Ammon's horn (tissue), 1 donor: ENCODE results near the gene RAB17.

Source experiments
- DNase-seq: peaks from one replicate; pipeline ENCODE4 v3.0.0-alpha.2; 2016; ENCODE audit warnings: low spot score

Gene RAB17, protein sequence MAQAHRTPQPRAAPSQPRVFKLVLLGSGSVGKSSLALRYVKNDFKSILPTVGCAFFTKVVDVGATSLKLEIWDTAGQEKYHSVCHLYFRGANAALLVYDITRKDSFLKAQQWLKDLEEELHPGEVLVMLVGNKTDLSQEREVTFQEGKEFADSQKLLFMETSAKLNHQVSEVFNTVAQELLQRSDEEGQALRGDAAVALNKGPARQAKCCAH

DNA sequence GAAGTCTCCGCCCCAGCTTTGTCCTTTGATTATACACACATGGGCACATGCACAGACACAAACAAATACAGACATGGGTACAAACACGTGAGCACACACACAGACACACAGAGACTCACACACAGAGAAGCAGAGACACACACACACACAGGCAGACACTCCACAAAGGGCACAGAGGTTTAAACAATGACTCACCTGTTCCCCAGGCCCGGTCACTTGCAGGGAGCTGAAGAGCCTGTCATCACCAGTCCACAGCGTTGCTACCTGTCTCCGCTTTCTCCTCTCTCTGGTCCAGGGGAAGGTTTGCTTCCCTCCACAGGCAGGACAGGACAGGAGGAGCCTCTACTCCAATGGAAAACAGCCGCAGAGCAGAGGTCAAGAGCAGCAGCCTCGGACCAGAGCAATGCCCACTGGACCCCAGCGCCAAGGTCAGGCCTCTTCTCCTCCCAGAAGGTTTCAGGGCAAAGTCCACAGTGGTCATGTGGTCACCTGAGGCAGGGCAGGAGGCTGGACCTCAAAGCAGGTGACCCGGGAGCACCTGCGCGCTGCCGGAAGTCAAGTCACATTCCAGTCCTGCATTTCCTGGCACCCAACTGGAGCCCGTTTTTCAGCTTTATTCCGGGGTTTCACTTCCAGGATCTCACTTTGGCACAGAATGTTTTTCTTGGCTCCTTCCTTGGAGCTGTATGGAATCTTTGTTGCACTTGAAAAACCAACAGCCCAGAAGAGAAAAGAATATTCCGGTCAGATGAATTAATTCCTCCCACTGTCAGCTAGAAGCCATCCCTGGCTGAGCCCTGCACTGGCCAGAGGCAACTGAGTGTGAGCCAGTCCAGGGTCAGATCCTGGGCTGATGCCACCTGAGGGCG is at the start of gene RAB17:
TSS of gene RAB17 (minus strand) at position 463 of the 869 bp plus-strand sequence. CDS start 4,580 bp downstream, outside the sequence.
- no peak for DNase-seq

- DNase-seq, result no peak
Measured at GRCh38 chr2:237639836-237640220, 49.3 kb upstream of the RAB17 start.

DNA sequence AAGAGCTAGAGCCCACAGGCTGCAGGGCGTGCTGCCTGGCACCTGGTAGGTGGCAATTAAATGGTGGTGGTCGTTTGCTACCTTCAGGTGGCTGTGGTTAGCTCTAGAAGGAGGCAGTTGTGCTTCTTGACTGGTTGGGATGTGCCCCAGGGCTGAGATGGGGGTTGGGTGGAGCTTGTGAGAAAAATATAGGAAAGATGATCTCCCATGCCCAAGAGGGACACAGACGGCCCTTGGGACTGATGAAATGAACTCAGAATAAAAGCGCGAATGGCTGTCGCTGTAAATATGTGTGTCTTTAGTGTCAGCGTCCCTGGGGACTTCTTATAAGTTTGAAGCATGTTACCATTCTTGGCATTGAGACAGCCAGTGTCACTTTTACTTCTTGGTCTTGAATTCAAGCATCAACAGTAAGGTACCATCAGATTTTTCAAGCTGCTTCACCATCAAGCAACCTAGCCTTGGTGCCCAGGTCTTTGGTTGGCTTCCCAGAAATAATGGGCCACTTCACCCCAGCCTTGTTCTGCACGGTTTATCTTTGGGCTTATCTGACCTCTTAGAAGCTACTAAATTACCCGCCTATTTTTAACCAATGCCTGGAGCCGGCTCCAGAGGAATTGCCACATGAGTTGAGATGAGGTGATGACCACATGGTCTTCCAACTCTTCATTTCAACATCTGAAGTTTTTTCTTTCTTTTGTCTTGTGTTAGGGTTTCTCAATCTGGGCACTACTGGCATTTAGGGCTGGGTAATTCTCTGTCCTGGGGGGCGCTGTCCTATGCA is 48.7 kb upstream of the RAB17 start:
- DNase-seq, result no peak

DNA sequence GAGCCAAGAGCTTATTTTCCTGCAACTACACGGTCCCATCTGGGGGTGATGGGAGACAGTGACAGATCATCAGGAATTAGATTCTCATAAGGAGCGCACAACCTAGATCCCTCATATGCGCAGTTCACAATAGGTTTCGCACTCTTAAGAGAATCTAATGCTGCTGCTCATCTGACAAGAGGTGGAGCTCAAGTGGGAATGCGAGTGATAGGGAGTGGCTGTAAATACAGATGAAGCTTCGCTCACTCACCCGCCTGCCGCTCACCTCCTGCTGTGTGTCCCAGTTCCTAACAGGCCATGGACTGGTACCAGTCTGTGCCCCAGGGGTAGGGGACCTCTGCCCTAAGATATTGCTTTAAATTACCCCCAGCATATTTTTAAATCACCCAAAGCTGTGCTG is 47.6 kb upstream of the RAB17 start:
- DNase-seq, result no peak

DNA sequence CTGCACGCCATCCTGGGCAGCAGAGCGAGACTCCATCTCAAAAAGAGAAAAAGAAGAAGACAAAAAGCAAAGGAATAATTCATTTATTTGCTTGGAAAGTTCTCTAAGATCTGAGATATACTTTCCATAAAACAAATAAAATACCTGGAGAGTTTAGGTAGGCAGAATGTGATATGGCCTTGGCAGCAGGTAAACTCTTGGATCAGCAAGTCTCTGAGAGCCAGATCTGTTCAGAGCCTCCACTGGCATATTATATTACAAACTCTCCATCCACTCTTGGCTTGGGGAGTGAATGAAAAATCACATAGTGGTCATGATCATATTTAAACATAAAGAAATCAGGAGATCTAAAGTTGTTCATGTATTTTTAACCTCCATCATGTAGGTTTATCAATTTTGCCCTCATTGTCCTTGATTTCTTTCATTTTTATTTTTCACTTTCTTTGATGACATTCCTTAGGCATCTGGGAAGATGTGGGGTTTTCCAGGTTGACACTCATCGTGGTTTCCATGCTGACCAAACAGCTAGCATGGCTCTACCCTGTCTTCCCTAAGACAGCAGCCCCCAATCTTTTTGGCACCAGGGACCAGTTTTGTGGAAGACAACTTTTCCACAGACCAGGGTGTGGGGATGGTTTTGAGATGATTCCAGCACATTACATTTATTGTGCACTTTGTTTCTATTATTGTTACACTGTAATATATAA is 47.0 kb upstream of the RAB17 start:
- DNase-seq, result no peak

DNA sequence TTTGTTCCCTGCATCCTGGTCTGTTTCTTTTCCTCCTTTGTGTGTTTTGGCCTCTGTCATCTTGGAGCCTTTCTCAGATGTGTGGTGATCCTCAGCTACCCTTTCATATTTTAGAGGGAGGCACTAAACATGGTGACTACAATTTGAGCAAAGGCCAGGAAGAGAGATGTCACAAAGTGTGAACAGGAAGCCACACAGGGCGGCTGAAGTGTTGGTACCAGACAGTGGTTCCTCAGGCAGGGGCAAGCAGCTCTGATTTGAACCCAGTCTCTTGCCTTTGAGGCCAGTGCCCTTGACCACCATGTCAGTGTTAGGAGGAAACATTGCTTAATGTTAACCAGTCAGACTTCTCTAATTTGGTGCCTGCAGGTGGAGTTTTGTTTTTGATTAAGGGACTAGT is 46.0 kb upstream of the RAB17 start:
- DNase-seq, result no peak

DNA sequence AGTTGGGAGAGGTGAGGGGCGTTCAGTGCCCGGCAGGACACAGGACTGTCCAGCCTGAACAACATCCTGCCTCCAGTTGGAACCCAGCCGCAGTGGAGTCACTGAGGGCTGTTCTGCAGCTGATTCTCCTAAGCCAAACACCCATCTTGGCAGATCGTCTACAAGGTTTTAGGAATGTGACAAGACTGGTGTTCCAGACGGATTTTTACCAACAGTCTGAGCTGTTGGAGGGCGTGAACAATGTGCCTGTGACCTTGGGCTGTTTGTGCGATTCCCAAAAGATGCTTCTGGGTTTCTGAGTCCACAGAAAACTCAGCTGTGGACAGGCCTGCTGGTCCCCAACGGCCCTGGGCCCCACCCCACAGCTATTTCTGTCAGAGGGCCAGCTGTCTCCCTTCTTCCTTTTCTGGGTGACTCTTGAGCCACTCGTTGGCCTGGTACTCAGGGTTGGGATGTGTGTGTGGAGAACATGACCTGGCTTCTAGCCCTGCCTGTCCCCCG is 42.6 kb upstream of the RAB17 start:
- DNase-seq, result no peak

DNA sequence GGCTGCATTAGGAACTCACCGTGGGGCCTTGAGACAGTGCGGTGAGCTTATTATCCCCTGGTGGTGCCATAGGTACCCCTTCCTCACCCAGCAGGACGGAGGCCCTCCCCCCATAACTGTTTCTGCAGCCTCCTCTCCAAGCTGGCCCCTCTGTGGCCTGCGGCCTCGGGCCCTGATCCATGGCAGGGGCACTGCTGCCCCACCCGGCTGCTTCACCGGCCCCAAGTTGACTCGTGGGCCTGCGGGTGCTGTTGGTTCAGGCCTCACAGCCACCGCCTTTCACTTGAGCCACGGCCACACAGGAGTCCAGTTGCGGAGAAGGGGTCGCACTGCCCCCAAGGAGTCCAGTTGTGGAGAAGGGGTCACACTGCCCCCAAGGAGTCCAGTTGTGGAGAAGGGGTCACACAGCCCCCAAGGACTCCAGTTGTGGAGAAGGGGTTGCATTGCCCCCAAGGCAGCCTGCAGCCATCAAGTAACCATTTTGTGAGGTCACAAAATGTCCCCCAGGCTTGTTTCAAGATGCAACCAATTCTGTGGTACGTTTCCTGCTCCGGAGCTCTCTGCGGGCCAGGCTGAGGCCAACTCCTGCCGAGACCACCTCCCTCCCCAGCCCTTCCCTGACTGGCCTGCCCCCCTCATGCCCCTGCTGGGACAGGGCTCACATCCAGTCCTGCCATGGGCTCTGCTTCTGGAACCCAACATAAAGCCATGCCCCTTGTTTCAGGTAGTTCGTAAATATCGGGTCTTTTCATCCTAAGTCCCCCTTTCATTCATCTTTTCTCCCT is 41.5 kb upstream of the RAB17 start:
- no peak for DNase-seq

DNA sequence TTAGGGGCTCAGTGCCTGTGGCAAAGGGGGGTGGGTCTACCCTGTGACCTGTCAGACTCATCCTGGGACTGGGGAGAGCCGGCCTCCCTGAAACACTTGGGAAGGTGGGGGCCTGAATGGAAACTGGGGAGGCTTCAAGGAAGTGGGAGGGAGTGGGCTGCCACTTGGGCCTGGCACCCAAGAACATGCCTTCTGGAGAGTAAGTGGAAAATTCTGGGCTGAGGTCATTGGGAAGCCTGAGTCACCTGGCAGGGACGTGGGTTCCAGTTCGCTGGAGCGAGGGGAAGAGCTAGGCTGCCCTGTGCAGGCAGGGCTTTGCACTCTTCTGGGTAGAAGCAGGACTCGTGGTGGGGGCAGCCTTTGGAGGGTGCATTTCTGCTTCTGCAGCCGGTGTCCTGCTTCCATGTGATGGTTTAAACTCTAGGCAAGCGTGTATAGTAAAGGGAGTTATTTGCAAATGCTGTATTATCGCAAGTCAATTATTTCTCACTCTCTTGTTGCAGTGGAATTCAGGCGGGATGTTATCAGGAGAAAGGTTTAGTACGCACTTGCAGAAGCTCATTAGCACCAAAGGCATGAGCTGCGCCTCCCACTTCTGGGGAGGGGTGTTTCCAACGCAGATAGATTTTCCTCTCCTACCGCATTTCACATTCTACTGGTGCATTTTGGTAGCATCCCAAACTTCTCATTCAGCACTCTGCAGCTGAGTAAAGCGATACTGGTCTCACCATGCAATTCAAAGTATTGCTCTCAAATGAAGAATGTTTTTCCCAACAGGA is 40.7 kb upstream of the RAB17 start:
- peak; percentile 25 for DNase-seq

DNA sequence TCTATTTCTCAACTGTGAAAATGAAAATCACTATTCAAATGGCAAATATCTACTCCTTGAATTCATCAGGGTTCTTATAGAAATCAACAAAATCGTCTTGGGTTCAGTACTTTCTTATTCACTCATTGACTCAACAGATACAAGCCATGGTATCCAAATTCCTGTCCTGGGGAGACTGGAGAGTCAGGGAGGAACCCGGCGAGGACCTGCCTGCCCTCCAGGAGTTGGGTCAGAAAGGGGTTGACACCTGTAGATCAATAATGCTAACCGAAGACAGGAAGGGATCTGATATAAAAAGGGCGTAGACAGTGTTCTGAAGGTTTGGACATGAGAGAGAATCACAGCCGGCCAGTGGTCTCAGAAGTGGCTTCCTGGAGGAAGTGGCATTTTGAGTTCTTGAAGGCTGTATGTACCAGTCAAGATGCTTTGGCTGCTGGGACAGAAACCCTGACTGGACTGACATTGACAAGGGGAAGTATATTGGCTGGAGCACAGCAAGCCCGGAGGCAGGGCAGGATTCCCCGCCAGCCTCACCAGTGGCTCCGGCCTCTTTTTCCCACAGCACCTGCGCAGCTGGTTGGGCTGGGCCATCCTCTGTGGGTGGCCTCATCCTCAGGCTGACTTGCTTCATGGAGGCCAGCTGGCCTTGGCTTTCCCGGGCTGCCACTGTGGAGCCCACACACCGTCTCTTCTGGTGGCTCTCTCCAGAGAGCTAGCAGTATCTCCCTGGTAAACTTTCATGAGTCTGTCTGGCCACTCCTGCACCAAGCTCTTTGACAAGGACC is 39.9 kb upstream of the RAB17 start:
- no peak for DNase-seq

GRCh38 chr2:237629739-237630138 is 39.2 kb upstream of the RAB17 start:
- DNase-seq, result no peak

GRCh38 chr2:237629188-237629534 is 38.6 kb upstream of the RAB17 start:
- DNase-seq, result no peak

GRCh38 chr2:237628247-237629187 is 38.0 kb upstream of the RAB17 start:
- no peak for DNase-seq

DNA sequence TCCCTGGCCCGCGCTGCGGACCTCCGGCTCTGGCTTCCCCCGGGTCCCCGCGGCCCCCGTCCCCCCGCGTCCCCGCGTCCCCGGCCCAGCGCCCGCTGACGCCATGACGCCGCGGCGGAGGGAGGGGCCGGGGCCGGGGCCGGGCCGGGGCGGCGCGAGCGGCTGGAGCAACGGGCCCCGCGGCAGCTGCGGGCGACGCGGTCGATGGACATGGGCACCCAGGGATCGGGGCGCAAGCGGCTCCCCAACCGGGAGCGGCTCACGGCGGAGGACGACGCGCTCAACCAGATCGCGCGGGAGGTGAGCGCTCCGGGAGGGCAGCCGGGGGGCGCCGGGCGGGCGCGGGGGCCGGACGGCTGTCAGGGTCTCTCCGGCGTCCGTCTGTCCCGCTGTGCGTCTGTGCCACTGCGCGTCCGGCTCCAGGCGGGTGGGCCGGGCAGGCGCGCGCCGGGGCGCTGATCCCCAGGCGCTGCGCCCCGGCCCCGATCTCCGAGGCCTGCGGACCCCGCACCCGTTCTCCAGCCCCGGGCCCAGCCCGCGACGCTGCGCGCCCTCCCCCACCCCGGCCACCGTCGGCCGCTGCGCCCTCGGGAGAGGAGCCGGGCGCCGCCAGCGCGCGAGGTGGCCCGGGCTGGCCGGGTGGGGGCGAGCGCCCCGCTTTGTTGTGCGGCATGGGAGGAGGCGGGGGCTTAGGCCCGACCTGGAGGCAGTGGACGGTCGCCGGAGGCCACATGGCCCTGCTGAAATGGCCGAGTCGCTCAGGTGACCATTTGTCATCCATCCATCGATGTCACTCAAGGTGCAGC is 37.1 kb upstream of the RAB17 start, which contains the start of gene LRRFIP1:
TSS of gene LRRFIP1 (plus strand) at position 147 of the 806 bp plus-strand sequence. CDS start at position 205, 58 bp downstream.
- no peak for DNase-seq

- DNase-seq, result no peak
Measured at GRCh38 chr2:237626813-237627440, 36.4 kb upstream of the RAB17 start.

GRCh38 chr2:237625777-237626176 is 35.2 kb upstream of the RAB17 start:
- DNase-seq, result no peak

DNA sequence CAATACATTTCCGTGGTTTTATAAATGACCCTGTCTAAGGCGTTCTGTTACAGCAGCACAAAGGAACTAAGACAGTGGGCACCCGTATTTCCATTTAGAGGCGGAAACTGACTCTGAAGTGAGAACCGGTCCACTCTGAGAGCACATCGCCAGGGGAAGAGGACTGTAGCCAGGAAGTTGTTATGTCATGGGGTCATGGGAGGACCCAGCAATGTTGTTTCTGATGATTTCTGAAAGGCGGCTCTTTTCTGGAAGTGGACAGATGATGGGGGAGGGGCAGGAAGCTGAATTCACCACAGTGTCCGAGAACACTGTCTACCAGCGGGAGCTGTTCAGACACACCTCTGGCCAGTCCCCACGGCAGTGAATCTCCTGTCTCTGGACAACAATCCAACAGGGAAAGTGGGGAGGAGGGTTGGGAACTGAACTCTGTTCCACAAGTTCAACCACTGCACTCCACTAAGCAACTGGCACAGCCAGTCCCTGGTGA is 34.7 kb upstream of the RAB17 start:
- DNase-seq, result no peak
